GM21786 (cell line): Measurements from ENCODE around the gene AP5Z1.

Source experiments
- ATAC-seq: cut with Tn5 transposase; IDR thresholded peaks from one replicate; pipeline ENCODE4 v1.9.1; 2021; ENCODE audit not compliant: unreplicated experiment

The AP5Z1 gene, protein sequence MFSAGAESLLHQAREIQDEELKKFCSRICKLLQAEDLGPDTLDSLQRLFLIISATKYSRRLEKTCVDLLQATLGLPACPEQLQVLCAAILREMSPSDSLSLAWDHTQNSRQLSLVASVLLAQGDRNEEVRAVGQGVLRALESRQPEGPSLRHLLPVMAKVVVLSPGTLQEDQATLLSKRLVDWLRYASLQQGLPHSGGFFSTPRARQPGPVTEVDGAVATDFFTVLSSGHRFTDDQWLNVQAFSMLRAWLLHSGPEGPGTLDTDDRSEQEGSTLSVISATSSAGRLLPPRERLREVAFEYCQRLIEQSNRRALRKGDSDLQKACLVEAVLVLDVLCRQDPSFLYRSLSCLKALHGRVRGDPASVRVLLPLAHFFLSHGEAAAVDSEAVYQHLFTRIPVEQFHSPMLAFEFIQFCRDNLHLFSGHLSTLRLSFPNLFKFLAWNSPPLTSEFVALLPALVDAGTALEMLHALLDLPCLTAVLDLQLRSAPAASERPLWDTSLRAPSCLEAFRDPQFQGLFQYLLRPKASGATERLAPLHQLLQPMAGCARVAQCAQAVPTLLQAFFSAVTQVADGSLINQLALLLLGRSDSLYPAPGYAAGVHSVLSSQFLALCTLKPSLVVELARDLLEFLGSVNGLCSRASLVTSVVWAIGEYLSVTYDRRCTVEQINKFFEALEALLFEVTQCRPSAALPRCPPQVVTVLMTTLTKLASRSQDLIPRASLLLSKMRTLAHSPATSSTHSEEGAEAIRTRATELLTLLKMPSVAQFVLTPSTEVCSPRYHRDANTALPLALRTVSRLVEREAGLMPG

DNA sequence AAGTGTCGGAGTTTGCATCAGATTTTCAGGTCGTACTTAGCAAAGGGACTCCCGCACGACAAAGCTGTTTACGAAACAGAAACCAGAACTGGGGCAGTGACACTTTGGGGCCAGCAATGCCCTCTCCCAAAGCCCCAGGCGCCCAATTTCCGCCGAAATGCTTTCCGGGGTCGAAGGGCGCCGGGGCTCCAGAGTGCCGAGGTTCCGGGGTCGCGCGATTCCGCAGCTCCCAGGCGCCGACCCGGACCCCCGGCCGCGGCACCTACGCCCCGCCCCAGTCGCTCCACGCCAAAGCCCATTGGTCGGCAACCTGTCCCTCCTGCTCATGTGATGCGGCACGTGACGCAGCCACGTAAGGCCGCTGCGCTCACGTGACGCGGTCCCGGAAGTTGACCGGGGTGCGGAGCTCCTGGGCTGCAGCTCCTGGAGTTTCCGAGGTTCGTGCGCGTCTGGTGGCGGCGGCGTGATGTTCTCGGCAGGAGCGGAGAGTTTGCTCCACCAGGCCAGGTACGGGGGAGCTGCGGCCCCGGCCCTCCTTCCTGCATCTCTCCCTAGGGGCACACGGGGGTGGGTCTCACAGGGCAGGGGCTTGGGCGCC is at the start of gene AP5Z1:
AP5Z1 (plus strand) TSS at position 374 of the 598 bp plus-strand sequence; CDS start at position 467, 93 bp downstream.
- peak; percentile 90 for ATAC-seq

GRCh38 chr7:4725850-4726450 is 49.5 kb upstream of the AP5Z1 start:
- ATAC-seq = no peak

DNA sequence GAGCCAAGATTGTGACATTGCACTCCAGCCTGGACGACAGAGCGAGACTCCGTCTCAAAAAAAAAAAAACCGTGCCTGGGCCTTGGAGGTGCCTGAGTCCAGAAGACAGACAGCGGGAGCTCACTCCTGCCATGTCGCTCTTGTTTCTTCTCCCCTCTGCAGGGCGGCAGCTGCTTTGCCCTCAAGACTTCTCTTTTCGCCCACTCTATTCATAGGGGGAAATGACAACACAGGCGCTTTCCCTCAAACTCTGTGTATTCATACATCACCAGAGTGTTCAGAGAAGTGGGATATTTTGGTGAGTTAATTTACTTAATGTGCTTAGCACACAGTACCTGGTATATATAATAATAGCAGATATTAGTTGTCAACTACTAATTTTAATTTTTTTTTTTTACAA is 48.9 kb upstream of the AP5Z1 start:
- no peak for ATAC-seq

DNA sequence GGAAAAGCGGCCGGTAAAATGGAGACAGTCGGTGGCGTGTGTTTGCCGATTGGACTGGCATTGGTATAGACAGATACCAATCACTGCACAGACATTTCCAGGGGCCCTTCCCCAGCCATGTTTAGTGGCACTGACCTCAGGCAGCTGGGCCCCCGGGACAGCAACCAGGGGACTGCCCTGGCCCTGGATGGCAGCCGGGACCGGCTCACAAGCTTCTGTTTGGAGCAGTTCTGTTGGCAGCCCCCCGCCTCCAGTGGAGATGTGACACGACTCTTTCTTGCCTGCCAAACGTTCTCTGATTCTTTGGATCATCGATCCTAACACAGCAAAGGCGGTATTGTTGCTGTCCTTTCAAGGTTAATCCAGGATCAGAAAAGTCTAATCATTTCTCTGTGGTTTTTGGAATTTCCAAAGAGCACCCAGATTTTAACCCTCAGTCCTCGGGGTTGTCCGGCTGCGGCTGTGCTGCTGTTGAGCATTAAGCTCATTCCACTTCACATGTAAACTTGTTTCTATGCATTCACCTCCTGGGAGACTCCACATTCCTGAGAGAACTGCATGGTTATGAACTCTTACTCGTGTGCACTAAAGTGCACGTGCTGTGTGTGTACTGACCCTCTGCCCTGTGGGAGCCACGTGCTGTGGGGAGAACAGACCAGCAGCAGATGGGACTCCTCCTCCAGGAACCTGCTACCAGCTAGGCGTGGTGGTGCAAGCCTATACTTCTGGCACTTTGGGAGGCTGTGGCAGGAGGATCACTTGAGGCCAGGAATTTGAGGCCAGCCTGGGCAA is 47.3 kb upstream of the AP5Z1 start:
- ATAC-seq = no peak

DNA sequence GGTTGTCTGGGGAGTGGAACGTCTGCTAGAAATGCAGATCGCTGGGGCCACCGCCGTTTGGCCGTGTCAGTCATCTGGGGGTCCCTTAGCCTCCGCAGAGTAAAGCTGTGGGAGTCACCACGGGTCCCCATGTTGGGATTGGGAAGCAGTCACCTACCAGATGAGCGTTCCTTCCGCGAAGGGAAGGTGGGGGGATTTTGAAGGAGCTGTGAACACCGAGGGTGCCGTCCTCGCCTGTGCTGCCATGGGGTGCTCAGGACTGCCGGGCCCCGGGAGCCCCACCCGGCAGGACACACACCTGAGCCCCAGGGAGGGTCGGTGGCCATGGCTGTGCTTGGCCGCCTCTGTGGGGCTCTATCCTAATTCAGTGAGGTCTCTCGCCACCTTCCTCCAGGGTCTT is 46.2 kb upstream of the AP5Z1 start:
- ATAC-seq = no peak

DNA sequence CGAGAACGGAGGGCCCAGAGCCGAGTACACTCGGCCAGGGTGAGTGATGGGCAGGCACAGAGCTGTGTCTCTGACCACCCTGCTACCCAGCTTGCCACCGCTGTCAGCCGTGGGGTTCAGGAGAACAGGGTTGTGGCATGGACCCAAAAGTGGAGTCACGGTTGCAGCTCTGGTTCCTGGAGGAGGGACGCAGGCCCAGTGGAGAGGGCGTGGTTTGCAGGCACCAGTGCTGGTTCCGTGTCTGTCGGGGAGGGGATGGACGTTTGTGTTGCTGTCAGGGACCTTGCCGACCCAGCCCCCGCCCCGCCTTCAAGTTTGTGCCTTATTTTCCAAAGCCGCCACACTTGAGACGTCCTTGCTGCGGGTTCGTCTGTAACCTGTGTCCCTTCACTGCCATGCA is 45.1 kb upstream of the AP5Z1 start:
- no peak for ATAC-seq

- ATAC-seq = no peak
Observed at GRCh38 chr7:4730971-4731370, 44.5 kb upstream of the AP5Z1 start.

- no peak for ATAC-seq
Observed at GRCh38 chr7:4731803-4732202, 43.6 kb upstream of the AP5Z1 start.

DNA sequence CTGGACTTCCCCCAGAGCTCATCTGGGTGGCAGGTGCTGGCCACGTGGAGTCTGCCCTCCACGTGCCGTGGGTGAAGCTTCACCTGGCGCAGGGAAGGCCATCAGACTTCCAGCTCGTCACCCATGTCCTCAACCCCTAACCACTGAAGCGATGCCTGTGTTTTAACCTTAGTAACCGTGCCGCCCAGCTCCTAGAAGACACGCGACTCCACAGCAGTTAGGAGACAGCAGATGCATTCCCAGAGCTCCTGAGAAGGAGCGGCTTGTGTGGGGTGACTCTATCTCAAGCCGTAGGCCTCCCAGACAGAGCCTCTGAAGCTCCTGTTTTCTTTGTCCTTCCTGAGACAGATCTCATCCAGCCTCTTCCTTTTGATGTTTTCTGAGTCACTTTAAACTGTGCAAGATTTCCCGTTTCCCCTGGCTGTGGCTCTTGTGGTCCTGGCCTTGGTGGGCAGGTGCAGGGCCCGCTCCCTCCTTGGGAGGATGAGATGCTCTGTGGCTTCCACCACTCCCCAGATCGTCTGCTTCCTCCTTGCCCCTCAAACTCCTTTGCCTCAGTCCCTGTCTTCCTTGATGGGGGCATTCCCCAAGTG is 41.4 kb upstream of the AP5Z1 start:
- ATAC-seq = no peak

DNA sequence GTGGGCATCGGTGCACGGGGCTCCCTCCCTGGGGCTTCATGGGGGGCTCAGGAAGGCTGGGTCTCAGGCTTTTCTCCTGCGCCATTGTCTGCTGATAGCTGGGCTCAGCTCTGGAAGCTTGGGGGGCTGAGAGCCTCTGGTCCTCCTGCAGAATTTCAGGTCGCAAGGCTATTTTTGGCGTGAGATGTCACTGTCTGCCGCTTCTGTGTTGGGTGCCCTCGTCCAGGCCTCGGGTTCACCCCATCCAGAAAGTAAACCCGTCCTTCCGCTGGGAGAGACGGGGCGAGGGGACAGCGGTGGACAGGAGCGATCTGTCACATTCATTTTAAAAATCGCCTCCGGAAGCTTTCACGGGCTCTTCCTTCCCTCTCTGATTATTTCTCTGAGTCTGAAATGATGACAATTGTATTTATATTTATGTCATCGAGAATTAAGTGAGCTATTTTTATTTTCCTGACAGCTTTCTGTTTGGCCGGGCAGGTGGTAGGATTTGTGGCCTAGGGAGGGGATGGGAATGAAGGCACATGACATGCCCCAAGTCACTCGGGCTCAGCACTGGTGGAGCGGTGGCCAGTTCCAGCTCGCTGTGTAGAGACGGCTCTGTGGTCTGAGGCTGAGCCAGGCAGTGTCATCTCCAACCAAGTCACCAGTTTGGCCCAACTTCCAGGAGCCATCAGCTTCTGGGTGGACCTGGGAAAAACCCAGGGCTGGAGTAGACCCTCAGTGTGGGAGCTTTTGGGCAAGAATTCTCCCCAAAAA is 40.7 kb upstream of the AP5Z1 start:
- no peak for ATAC-seq

DNA sequence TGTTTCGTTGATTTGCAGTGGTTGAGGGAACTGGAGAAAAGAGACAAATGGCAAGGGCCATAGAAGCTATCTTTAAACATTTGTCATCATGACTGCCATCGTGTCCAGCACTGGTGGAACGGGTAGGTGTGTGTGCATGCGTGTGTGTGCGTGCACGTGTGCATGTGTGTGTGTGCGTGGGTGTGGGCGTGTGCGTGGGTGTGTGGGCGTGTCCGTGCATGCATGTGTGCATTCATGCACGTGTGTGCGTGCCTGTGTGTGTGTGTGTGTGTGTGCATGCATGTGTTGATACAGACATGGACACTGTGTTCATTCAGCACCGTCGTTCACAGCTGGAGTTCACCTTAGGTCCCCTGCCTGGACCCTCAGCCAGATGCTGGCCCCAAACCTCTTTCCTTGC is 38.1 kb upstream of the AP5Z1 start:
- ATAC-seq = no peak

DNA sequence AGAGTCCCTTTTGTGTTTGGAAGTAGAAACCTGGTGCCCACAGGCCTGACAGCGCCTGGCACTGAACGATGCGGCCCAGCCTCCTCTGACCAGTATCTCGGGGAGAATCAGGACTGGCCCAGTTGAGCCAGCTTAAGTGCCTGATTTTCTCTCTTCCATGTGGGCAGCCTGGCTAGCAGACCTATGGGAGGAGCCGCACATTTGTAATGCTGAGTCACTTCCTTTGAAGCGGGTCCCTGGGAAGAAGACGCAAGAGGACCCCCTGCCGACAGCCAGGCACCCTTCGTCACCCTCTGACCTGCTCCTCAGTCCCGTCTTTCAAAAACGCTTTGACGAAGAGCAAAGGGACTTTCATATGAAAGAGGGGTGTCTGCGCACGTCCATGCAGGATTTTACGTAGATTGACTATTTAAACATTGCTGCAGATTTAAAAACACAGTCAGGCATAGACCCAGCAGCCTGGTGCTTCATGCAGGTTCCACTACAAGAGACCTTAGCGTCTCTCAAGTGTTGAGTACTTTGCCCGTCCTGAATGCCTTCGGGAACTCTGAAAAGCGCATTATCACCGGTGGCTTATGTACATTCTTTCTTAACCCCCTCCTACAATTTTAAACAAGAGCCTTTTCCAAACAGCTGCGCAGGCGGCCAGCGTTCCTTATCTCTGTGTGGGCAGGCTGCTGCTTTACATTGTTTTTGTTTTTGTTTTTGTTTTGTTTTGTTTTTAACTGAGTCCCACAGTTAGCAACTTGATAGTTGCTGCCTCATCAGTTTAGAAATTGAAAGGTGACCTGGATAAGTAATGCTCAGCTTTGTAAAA is 36.5 kb upstream of the AP5Z1 start:
- ATAC-seq = no peak

GRCh38 chr7:4739528-4739992 is 35.9 kb upstream of the AP5Z1 start:
- ATAC-seq = no peak

- ATAC-seq = no peak
Observed at GRCh38 chr7:4740796-4741195, 34.6 kb upstream of the AP5Z1 start.

DNA sequence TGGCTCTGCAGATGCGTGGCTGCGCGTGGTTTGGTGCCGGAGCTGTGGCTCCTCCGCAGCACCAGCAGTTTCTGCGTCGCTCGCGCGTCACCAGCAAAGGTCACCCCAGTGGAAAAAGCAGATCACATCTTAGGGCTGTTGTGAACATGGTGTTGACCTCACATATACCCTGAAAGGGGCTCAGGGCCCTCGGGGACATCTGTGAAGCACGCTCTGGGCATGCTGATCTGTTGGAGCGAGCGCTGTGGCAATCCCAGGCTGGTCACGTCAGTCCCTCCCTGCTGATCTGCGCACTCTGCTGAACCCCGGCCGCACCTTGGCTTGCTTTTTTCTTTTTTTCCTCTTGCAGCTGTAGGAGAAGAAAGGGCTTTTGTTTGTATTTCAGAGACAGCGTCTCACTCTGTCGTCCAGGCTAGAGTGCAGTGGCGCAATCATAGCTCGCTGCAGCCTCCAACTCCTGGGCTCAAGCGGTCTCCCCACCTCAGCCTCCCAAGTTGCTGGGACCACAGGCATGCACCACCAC is 33.3 kb upstream of the AP5Z1 start:
- no peak for ATAC-seq

DNA sequence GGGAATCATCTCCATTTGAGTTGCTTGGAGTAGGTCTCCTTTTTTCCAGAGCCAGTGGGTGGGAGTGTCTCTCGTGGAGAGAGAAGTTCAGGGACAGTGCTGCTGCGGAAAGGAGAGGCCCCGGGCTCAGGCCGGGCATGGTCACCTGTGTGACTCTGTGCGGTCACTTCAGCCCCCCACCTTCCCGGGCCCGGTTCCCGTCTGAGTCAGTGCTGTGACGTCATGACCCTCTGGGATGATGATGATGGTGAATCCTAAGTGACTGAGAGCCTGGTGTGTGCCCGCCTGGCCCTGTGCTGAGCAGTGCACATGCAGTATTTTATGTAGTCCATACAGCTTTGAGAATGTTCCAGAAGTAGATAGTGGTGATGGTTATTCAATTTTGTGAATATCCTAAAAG is 32.6 kb upstream of the AP5Z1 start:
- no peak for ATAC-seq

DNA sequence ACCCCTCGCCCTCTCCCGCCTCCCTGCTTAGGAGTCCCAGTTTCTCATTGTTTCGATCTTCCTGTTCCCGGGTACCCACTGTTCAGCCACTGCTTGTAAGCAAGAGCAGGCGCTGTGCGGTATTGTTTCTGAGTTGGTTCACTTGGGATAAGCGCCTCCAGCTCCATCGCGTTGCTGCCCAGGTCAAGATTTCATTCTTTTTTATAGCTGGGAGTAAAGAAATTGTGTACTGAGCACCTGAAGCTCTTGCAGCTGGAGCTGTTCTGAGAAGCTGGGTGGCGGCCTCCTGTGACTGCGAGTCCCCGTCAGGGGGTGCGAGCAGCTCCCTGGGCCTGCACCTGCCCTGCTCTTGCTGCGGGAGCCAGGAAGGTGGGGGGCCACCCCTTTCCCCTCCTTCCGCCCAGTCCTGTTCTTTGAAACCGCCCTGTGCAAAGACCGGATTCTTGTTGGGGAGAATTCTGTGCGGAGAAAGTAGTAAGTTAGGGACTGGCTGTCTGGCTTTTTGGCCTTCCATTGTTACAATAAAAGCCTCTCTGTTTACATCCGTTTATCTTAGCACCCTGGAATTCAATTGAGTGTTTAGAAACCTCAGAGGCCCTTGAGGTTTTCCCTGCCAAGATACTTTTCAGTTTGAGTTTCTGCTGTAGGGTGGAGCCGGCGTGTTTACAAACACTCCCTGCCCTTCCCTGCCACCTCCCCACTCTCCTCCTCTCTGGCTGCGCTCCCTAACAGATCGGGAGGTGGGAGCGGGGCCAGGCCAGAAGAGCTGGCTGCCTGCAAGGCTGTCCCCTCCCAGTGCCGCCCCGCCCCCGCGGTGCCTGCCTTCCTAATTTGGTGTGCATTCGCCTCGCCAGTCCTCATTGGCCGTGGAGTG is 30.8 kb upstream of the AP5Z1 start:
- ATAC-seq = peak; percentile 76
